ENCODE measurements around the gene CLIC4. TPM values are rescaled to one million over a fixed set of nuclear protein-coding genes. Genes with fewer than 3 reads are reported as not detected.

The CLIC4 gene
- total RNA-seq, 1 experiment from 2014 or later: 230 TPM

DNA sequence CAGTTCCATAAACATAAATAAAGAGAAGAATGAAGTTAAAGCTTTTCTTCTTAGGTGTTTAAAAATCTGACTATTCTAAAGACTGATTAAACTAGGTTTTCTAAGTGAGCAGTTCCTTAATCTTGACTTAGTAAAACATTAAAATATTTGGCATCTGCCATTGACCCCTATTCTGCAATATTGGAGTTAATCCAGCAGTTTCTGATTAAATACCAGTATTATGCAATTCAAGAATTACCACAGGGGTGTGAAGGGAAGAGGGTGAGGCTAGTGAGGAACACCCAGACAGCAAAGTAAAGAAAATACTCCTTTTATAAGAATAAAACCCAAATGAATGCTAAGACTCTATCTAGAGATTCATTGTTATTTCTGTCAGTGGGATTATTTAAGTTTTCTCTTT, 40.9 kb downstream of the CLIC4 start:
- peaks cover 0 to 8% (median 2%) of the 10 kb centered on the region in 3 experiments; a peak in 4 of 7 replicates for H3K36me3 Mint-ChIP-seq (ENCODE audit: insufficient read depth in 1 of 3, low read depth in 3 of 3)
- Histone ChIP-seq H3K18ac (ENCODE audit: insufficient read length, low read depth, low read length) (no peak overlapping the region), H3K23ac (ENCODE audit: insufficient read length, low read depth, low read length) (no peak overlapping the region), H2BK5ac (ENCODE audit: insufficient read length, low read length) (no peak overlapping the region), H3K9ac (ENCODE audit: extremely low read depth, insufficient read length, low read length) (no peak overlapping the region), H3K27ac (ENCODE audit: insufficient read length, low read depth, low read length) (no peak overlapping the region), H4K8ac (replicated peaks; ENCODE audit: insufficient read length, low read depth, low read length) (no peak overlapping the region), H2AFZ (ENCODE audit: low read length) (no peak overlapping the region), H3K4me1 (ENCODE audit: insufficient read depth, low read length) (no peaks in the 10 kb centered on the region), H3K79me2 (ENCODE audit: insufficient read depth, low read length) (peaks cover 34% of the 10 kb centered on the region; the same call in 1 of the 2 replicates), H3K23me2 (ENCODE audit: insufficient read length, low read depth, low read length, poor library complexity, severe bottlenecking) (no peaks in the 10 kb centered on the region), H3K4ac (ENCODE audit: low read depth, low read length) (no peak overlapping the region), H4K5ac (ENCODE audit: insufficient read length, low read depth, low read length) (no peak overlapping the region), H3K56ac (ENCODE audit: insufficient read length, low read depth, low read length) (no peak overlapping the region), H2AK5ac (ENCODE audit: insufficient read length, low read length) (no peak overlapping the region), H4K91ac (ENCODE audit: insufficient read length, low read depth, low read length) (no peak overlapping the region), H2BK120ac (ENCODE audit: low read depth, low read length, poor library complexity, severe bottlenecking) (no peak overlapping the region), H3K79me1 (ENCODE audit: insufficient read depth, low read depth, low read length, poor library complexity, severe bottlenecking) (peaks cover 15% of the 10 kb centered on the region), H4K20me1 (ENCODE audit: control insufficient read depth, insufficient read depth, insufficient read length) (no peaks in the 10 kb centered on the region), H3K4me2 (ENCODE audit: insufficient read depth, insufficient read length, low read length) (no peak overlapping the region), H3T11ph (ENCODE audit: low read length) (no peak overlapping the region), H2BK12ac (ENCODE audit: insufficient read length, low read depth, low read length) (no peak overlapping the region), H2BK20ac (ENCODE audit: low read depth, low read length, poor library complexity, severe bottlenecking) (no peak overlapping the region), H2BK15ac (ENCODE audit: low read depth, low read length) (no peak overlapping the region), H3K9me3 (ENCODE audit: control insufficient read depth, low read depth, low read length) (no peaks in the 10 kb centered on the region), H3K14ac (ENCODE audit: insufficient read depth, low read length) (no peak overlapping the region), H3K27me3 (ENCODE audit: insufficient read depth, low read length) (no peaks in the 10 kb centered on the region)
- TF ChIP-seq, protein P1, sequence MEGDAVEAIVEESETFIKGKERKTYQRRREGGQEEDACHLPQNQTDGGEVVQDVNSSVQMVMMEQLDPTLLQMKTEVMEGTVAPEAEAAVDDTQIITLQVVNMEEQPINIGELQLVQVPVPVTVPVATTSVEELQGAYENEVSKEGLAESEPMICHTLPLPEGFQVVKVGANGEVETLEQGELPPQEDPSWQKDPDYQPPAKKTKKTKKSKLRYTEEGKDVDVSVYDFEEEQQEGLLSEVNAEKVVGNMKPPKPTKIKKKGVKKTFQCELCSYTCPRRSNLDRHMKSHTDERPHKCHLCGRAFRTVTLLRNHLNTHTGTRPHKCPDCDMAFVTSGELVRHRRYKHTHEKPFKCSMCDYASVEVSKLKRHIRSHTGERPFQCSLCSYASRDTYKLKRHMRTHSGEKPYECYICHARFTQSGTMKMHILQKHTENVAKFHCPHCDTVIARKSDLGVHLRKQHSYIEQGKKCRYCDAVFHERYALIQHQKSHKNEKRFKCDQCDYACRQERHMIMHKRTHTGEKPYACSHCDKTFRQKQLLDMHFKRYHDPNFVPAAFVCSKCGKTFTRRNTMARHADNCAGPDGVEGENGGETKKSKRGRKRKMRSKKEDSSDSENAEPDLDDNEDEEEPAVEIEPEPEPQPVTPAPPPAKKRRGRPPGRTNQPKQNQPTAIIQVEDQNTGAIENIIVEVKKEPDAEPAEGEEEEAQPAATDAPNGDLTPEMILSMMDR (conservative IDR thresholded peaks at IDR 0.05): no peak
- no peaks in the 10 kb centered on the region for H3K9me3 Mint-ChIP-seq
- no peak for DNase-seq
- no peak overlapping the region for H3K4me3 Mint-ChIP-seq
- H3K4me1 Mint-ChIP-seq: peaks cover 0 to 2% of the 10 kb centered on the region in 2 experiments; a peak in 2 of 4 replicates
- H3K27ac Mint-ChIP-seq: no peak overlapping the region; a peak in 1 of 7 replicates
- H3K27me3 Mint-ChIP-seq (ENCODE audit: low read depth): no peaks in the 10 kb centered on the region

Data from H9 (cell line).